ENCODE results near the gene GPR15LG.

DNA sequence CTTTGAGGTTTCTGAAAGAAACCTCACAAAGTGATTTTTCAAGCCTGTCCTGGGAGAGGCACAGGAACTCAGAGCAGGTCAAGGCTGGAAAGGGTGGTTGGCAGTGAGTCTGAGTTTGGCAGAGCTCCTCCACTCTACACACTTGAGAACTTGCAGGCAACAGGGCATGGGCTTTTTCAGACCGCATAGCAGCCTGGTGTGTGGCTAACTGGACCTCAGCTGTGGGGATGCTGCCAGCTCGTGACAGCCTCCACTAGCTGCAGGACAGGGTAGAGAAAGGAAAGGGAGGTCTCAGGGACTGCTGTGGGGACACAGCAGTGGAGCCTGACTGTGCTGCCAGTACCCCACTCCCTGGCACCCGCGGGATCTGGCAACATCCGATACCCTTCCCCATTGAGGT lies 23.3 kb downstream of the GPR15LG start:
- TF ChIP-seq, protein P1, sequence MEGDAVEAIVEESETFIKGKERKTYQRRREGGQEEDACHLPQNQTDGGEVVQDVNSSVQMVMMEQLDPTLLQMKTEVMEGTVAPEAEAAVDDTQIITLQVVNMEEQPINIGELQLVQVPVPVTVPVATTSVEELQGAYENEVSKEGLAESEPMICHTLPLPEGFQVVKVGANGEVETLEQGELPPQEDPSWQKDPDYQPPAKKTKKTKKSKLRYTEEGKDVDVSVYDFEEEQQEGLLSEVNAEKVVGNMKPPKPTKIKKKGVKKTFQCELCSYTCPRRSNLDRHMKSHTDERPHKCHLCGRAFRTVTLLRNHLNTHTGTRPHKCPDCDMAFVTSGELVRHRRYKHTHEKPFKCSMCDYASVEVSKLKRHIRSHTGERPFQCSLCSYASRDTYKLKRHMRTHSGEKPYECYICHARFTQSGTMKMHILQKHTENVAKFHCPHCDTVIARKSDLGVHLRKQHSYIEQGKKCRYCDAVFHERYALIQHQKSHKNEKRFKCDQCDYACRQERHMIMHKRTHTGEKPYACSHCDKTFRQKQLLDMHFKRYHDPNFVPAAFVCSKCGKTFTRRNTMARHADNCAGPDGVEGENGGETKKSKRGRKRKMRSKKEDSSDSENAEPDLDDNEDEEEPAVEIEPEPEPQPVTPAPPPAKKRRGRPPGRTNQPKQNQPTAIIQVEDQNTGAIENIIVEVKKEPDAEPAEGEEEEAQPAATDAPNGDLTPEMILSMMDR (IDR thresholded peaks at IDR 0.05), result no peak
- no peak for TF ChIP-seq POLR2A (IDR thresholded peaks at IDR 0.05)
